SK-N-SH (cell line): ENCODE data around the gene GGCT.

Experiments
- ELF1 ChIP-seq: IDR thresholded peaks from 2 replicates; pipeline ENCODE4 v1.4.0; 2012
- EP300 ChIP-seq, 2 experiments: IDR thresholded peaks; 2 replicates each; pipeline versions ENCODE4 v1.4.0 to v1.6.1; 2012; ENCODE audit warnings: borderline replicate concordance in 1 of 2, low read depth in 1 of 2, low read length in 1 of 2
- GATA2 ChIP-seq: sonication (generic); formaldehyde crosslinking; IDR thresholded peaks from 2 replicates; pipeline ENCODE4 v1.5.0; 2020; ENCODE audit warnings: mild to moderate bottlenecking, missing genetic modification reagents
- JUND ChIP-seq: IDR thresholded peaks from 2 replicates; pipeline ENCODE4 v1.4.0; 2012
- POLR2AphosphoS5 ChIP-seq: IDR thresholded peaks from 2 replicates; pipeline ENCODE4 v1.6.1; 2012; ENCODE audit warnings: low read depth, low read length
- SIN3A ChIP-seq: IDR thresholded peaks from 2 replicates; pipeline ENCODE4 v1.6.1; 2012; ENCODE audit warnings: low read depth, mild to moderate bottlenecking, low read length, moderate library complexity, borderline replicate concordance
- SMC3 ChIP-seq: IDR thresholded peaks from 2 replicates; pipeline ENCODE4 v1.6.1; 2012; ENCODE audit warnings: low read depth, low read length, improper control_type of control experiment
- YY1 ChIP-seq: IDR thresholded peaks from 2 replicates; pipeline ENCODE4 v1.4.0; 2012; ENCODE audit warnings: low read depth, mild to moderate bottlenecking
- TF ChIP-seq, protein P1 (sequence below): fragments of 200-600 bp; sonication (generic); IDR thresholded peaks from 2 replicates; pipeline ENCODE4 v1.6.1; 2017; ENCODE audit warnings: antibody characterized with exemption, mild to moderate bottlenecking, moderate library complexity
- TF ChIP-seq, protein P2 (sequence below): fragments of 150-350 bp; IDR thresholded peaks from 2 replicates; pipeline ENCODE4 v1.6.1; 2016; ENCODE audit warnings: mild to moderate bottlenecking, low read depth, low read length
- TF ChIP-seq, protein P3 (sequence below): IDR thresholded peaks from 2 replicates; pipeline ENCODE4; 2012

DNA sequence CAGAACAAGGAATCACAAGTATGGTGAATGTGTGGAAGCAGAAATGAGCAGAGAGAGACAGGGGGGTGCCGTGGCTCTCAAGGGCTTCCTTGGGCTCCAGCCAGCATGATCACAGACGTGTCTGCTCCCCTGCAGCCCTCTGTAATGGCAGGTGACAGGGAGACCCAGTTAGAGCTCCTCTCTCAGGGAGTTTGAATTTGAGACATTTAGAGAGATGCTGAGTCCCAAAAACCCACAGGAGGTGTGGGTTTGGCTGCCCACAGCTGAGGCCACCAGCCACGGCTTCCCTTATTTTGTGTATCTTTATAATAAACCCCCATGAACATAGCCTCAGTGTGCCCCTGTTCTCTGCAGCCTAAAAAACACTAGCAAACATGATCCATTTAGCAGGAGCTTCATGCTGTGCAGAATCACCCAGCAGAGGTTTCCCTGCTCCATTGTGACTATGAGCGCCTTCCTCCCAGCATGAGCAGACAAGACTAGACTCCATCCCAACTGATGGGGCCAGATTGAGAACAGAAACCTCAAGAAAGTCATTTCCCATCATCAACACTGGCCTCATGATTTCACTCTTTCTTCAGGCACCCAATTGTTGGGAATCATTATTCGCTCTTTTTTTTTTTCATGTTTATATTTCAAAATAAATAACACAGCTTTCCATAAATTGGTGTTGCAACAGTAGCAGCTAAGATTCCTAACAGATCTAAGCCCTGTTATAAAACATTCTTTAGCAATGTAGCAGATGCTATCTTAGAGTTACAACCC lies 39.4 kb downstream of the GGCT start:
- TF ChIP-seq ELF1 (no peak), JUND (no peak), SIN3A (no peak), EP300 (IDR thresholded peaks at IDR 0.05; ENCODE audit: borderline replicate concordance in 1 of 2, low read depth in 1 of 2, low read length in 1 of 2) (no peak), GATA2 (CRISPR knock-in tag) (no peak), SMC3 (no peak), YY1 (no peak), POLR2AphosphoS5 (no peak)
- TF ChIP-seq, protein P1, sequence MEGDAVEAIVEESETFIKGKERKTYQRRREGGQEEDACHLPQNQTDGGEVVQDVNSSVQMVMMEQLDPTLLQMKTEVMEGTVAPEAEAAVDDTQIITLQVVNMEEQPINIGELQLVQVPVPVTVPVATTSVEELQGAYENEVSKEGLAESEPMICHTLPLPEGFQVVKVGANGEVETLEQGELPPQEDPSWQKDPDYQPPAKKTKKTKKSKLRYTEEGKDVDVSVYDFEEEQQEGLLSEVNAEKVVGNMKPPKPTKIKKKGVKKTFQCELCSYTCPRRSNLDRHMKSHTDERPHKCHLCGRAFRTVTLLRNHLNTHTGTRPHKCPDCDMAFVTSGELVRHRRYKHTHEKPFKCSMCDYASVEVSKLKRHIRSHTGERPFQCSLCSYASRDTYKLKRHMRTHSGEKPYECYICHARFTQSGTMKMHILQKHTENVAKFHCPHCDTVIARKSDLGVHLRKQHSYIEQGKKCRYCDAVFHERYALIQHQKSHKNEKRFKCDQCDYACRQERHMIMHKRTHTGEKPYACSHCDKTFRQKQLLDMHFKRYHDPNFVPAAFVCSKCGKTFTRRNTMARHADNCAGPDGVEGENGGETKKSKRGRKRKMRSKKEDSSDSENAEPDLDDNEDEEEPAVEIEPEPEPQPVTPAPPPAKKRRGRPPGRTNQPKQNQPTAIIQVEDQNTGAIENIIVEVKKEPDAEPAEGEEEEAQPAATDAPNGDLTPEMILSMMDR: no peak
- TF ChIP-seq, protein P2, sequence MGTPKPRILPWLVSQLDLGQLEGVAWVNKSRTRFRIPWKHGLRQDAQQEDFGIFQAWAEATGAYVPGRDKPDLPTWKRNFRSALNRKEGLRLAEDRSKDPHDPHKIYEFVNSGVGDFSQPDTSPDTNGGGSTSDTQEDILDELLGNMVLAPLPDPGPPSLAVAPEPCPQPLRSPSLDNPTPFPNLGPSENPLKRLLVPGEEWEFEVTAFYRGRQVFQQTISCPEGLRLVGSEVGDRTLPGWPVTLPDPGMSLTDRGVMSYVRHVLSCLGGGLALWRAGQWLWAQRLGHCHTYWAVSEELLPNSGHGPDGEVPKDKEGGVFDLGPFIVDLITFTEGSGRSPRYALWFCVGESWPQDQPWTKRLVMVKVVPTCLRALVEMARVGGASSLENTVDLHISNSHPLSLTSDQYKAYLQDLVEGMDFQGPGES: no peak
- TF ChIP-seq, protein P3, sequence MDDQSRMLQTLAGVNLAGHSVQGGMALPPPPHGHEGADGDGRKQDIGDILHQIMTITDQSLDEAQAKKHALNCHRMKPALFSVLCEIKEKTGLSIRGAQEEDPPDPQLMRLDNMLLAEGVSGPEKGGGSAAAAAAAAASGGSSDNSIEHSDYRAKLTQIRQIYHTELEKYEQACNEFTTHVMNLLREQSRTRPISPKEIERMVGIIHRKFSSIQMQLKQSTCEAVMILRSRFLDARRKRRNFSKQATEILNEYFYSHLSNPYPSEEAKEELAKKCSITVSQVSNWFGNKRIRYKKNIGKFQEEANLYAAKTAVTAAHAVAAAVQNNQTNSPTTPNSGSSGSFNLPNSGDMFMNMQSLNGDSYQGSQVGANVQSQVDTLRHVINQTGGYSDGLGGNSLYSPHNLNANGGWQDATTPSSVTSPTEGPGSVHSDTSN: no peak
